ENCODE results near the gene ADGRG1. TPM values are rescaled to one million over a fixed set of nuclear protein-coding genes. Genes with fewer than 3 reads are reported as not detected.
A peak's percentile ranks its signal among the peaks of the same experiment; 100 is the strongest.

The ADGRG1 gene
- total RNA-seq, 1 donor from 2014 or later: 19.7 TPM

DNA sequence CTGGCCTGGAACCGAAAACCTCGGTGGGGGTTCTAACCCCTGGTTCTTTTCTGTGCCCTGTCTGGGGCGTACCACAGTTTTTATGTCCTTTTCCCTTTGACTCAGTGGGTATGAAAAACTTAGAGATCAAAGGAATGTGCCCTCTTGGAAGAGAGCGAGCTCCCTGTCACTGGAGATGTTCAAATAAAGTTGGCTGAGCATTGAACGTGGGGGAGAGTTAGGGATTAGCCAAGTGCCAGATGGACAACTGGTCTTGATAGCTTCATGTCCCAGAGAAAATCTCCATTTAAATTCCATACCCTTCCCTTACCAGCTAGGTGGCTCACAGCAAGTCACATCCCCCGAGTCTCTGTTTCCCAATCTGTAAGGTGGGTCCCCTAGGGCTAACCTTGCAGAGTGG is 9.5 kb downstream of the ADGRG1 start:
- Mint-ChIP-seq H3K27ac (no peak overlapping the region), H3K27me3 (peaks cover 24% of the 10 kb centered on the region), H3K9me3 (ENCODE audit: low read depth) (no peaks in the 10 kb centered on the region), H3K4me3 (ENCODE audit: low read depth) (no peak overlapping the region), H3K36me3 (ENCODE audit: insufficient read depth) (no peaks in the 10 kb centered on the region), H3K4me1 (ENCODE audit: low read depth) (peaks cover 12% of the 10 kb centered on the region)
- DNase-seq (ENCODE audit: low spot score, unreplicated experiment): no peak
- TF ChIP-seq CTCF (IDR thresholded peaks at IDR 0.05; ENCODE audit: unreplicated experiment): no peak

- peaks cover 12% of the 10 kb centered on the region for H3K4me1 Mint-ChIP-seq (ENCODE audit: low read depth)
- H3K9me3 Mint-ChIP-seq (ENCODE audit: low read depth): no peaks in the 10 kb centered on the region
- no peak for DNase-seq (ENCODE audit: low spot score, unreplicated experiment)
- no peak for TF ChIP-seq CTCF (IDR thresholded peaks at IDR 0.05; ENCODE audit: unreplicated experiment)
- H3K36me3 Mint-ChIP-seq (ENCODE audit: insufficient read depth): no peaks in the 10 kb centered on the region
- H3K4me3 Mint-ChIP-seq (ENCODE audit: low read depth): no peak overlapping the region
- H3K27ac Mint-ChIP-seq: no peak overlapping the region
- H3K27me3 Mint-ChIP-seq: peaks cover 24% of the 10 kb centered on the region
Measured at GRCh38 chr16:57638381-57638780, 10.0 kb downstream of the ADGRG1 start.

GRCh38 chr16:57639172-57639887 is 10.9 kb downstream of the ADGRG1 start:
- Mint-ChIP-seq H3K27me3 (peaks cover 24% of the 10 kb centered on the region), H3K36me3 (ENCODE audit: insufficient read depth) (no peaks in the 10 kb centered on the region), H3K4me3 (ENCODE audit: low read depth) (peak overlapping the region; percentile 45), H3K9me3 (ENCODE audit: low read depth) (no peaks in the 10 kb centered on the region), H3K27ac (no peak overlapping the region), H3K4me1 (ENCODE audit: low read depth) (peaks cover 12% of the 10 kb centered on the region)
- TF ChIP-seq CTCF (IDR thresholded peaks at IDR 0.05; ENCODE audit: unreplicated experiment): no peak
- DNase-seq (ENCODE audit: low spot score, unreplicated experiment): peak; percentile 66

- Mint-ChIP-seq H3K27ac (no peak overlapping the region), H3K27me3 (peaks cover 24% of the 10 kb centered on the region)
Measured at GRCh38 chr16:57640185-57640584, 11.8 kb downstream of the ADGRG1 start.

DNA sequence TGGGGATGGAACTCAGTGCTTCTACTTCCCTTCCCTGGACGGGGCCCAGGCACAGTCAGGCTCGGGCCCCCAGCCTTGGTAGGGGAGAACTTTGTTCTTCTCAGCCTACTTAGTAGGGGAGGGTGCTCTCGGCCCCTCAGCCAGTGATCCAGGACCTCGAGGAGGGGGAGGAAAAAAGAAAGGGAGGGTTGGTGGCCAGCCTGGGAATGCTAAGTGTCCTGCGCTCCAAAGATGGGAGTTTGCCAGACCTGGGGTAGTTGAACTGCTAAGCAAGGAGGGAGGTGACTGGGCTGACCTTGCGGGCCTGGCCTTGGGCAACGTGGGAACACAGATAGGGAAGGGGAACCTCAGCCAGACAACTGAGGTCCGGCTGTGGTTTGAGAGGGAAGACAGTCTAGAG is 12.2 kb downstream of the ADGRG1 start:
- H3K27ac Mint-ChIP-seq: no peak overlapping the region
- DNase-seq (ENCODE audit: low spot score, unreplicated experiment): no peak
- no peaks in the 10 kb centered on the region for H3K36me3 Mint-ChIP-seq (ENCODE audit: insufficient read depth)
- H3K9me3 Mint-ChIP-seq (ENCODE audit: low read depth): no peaks in the 10 kb centered on the region
- H3K4me1 Mint-ChIP-seq (ENCODE audit: low read depth): peaks cover 7% of the 10 kb centered on the region
- no peak for TF ChIP-seq CTCF (IDR thresholded peaks at IDR 0.05; ENCODE audit: unreplicated experiment)
- H3K4me3 Mint-ChIP-seq (ENCODE audit: low read depth): no peak overlapping the region
- H3K27me3 Mint-ChIP-seq: peaks cover 23% of the 10 kb centered on the region

More at GRCh38 chr16:57640185-57640584, 11.8 kb downstream of the ADGRG1 start:
- H3K36me3 Mint-ChIP-seq (ENCODE audit: insufficient read depth): no peaks in the 10 kb centered on the region
- DNase-seq (ENCODE audit: low spot score, unreplicated experiment): no peak
- TF ChIP-seq CTCF (IDR thresholded peaks at IDR 0.05; ENCODE audit: unreplicated experiment): no peak
- peaks cover 11% of the 10 kb centered on the region for H3K4me1 Mint-ChIP-seq (ENCODE audit: low read depth)
- no peak overlapping the region for H3K4me3 Mint-ChIP-seq (ENCODE audit: low read depth)
- H3K9me3 Mint-ChIP-seq (ENCODE audit: low read depth): no peaks in the 10 kb centered on the region

All from progenitor cell of endocrine pancreas (in vitro differentiated cells).